Vagina (tissue), 2 donors: ENCODE measurements around the gene PTPRD. TPM values are rescaled to one million over a fixed set of nuclear protein-coding genes. Genes with fewer than 3 reads are reported as not detected.

Source experiments
- DNase-seq, 2 donors: peaks; one replicate each; pipeline ENCODE4 v3.0.0-alpha.2; 2017; ENCODE audit errors: extremely low spot score in 2 of 2
- H3K27ac ChIP-seq: fragments of 200-600 bp; sonication (generic); one replicate; pipeline ENCODE4 v1.5.1; 2019
- H3K27me3 ChIP-seq: fragments of 200-600 bp; sonication (generic); one replicate; pipeline ENCODE4 v1.5.1; 2019
- H3K36me3 ChIP-seq, 2 donors: fragments of 200-600 bp; sonication (generic); one replicate each; pipeline ENCODE4 v1.5.1; 2017 to 2019
- H3K4me1 ChIP-seq: fragments of 200-600 bp; sonication (generic); one replicate; pipeline ENCODE4 v1.5.1; 2019
- H3K4me3 ChIP-seq, 2 donors: fragments of 200-600 bp; sonication (generic); 1 replicate in 1 of 2; 2 replicates in 1 of 2; pipeline ENCODE4 v1.5.1; 2016 to 2019
- H3K9me3 ChIP-seq: fragments of 200-600 bp; sonication (generic); one replicate; pipeline ENCODE4 v1.5.1; 2019
- CTCF ChIP-seq, 3 experiments: fragments of 450-650 bp in 2 of 3; fragments of 200-600 bp in 1 of 3; sonication (generic) in 1 of 3; IDR thresholded peaks; one replicate each; pipeline ENCODE4 v1.5.1; 2017 to 2019; ENCODE audit warnings: antibody characterized with exemption in 3 of 3, mild to moderate bottlenecking in 2 of 3, moderate library complexity in 2 of 3
- POLR2A ChIP-seq, 2 donors: fragments of 450-650 bp; IDR thresholded peaks; one replicate each; pipeline ENCODE4 v1.6.1; 2017; ENCODE audit warnings: antibody characterized with exemption in 2 of 2, mild to moderate bottlenecking in 2 of 2, moderate library complexity in 2 of 2
- POLR2AphosphoS5 ChIP-seq, 2 donors: sonication (generic); formaldehyde crosslinking; IDR thresholded peaks; one replicate each; pipeline ENCODE4 v1.9.0; 2017; ENCODE audit warnings: antibody characterized with exemption in 2 of 2, mild to moderate bottlenecking in 2 of 2, low read depth in 1 of 2; ENCODE audit not compliant: insufficient read depth in 1 of 2
- intact Hi-C: fragments of 100-400 bp; cut with DNase I; formaldehyde crosslinking; loops from one replicate; pipeline ENCODE4 v1.15.1; 2023
- total RNA-seq: library from RNA; depleted of rRNA; stranded (reverse); fragments of >200 nt; gene quantifications from one replicate; pipeline ENCODE4 v1.2.3, GENCODE V29; 2016

The PTPRD gene
- total RNA-seq, 1 donor from 2014 or later: 10.3 TPM

GRCh38 chr9:10562581-10563343, 50.0 kb downstream of the PTPRD start:
- TF ChIP-seq POLR2AphosphoS5 (IDR thresholded peaks at IDR 0.05; ENCODE audit: insufficient read depth in 1 of 2, low read depth in 1 of 2) (no peak), POLR2A (IDR thresholded peaks at IDR 0.05) (no peak), CTCF (IDR thresholded peaks at IDR 0.05) (no peak)
- intact Hi-C loops: no loop called here
- H3K27me3 ChIP-seq: no peaks in the 10 kb centered on the region
- no peak overlapping the region for H3K4me3 ChIP-seq
- no peaks in the 10 kb centered on the region for H3K4me1 ChIP-seq
- no peaks in the 10 kb centered on the region for H3K9me3 ChIP-seq
- H3K36me3 ChIP-seq: no peaks in the 10 kb centered on the region
- no peak for DNase-seq
- no peak overlapping the region for H3K27ac ChIP-seq

GRCh38 chr9:10548348-10548747, 64.5 kb downstream of the PTPRD start:
- intact Hi-C loops: no loop called here
- Histone ChIP-seq H3K4me1 (no peaks in the 10 kb centered on the region), H3K27me3 (no peaks in the 10 kb centered on the region), H3K36me3 (no peaks in the 10 kb centered on the region), H3K27ac (no peak overlapping the region), H3K4me3 (no peak overlapping the region), H3K9me3 (no peaks in the 10 kb centered on the region)
- DNase-seq: no peak
- TF ChIP-seq POLR2AphosphoS5 (IDR thresholded peaks at IDR 0.05; ENCODE audit: insufficient read depth in 1 of 2, low read depth in 1 of 2): no peak
- TF ChIP-seq POLR2A (IDR thresholded peaks at IDR 0.05): no peak
- no peak for TF ChIP-seq CTCF (IDR thresholded peaks at IDR 0.05)

- Histone ChIP-seq H3K4me1 (no peaks in the 10 kb centered on the region), H3K9me3 (no peaks in the 10 kb centered on the region), H3K27me3 (no peaks in the 10 kb centered on the region), H3K27ac (no peak overlapping the region), H3K4me3 (no peak overlapping the region), H3K36me3 (no peaks in the 10 kb centered on the region)
- intact Hi-C loops: no loop called here
- no peak for TF ChIP-seq POLR2AphosphoS5 (IDR thresholded peaks at IDR 0.05; ENCODE audit: insufficient read depth in 1 of 2, low read depth in 1 of 2)
- TF ChIP-seq CTCF (IDR thresholded peaks at IDR 0.05): no peak
- no peak for TF ChIP-seq POLR2A (IDR thresholded peaks at IDR 0.05)
- DNase-seq: no peak
Observed at GRCh38 chr9:10538073-10538472, 74.7 kb downstream of the PTPRD start.

- intact Hi-C loops: no loop called here
- Histone ChIP-seq H3K27ac (no peak overlapping the region), H3K9me3 (no peaks in the 10 kb centered on the region), H3K4me3 (no peak overlapping the region), H3K27me3 (no peaks in the 10 kb centered on the region), H3K36me3 (no peaks in the 10 kb centered on the region), H3K4me1 (no peaks in the 10 kb centered on the region)
- DNase-seq: no peak
- no peak for TF ChIP-seq POLR2AphosphoS5 (IDR thresholded peaks at IDR 0.05; ENCODE audit: insufficient read depth in 1 of 2, low read depth in 1 of 2)
Observed at GRCh38 chr9:10534850-10535249, 78.0 kb downstream of the PTPRD start.

GRCh38 chr9:10525972-10526371, 86.8 kb downstream of the PTPRD start:
- Histone ChIP-seq H3K4me1 (no peaks in the 10 kb centered on the region), H3K27ac (no peak overlapping the region), H3K36me3 (no peaks in the 10 kb centered on the region), H3K27me3 (no peaks in the 10 kb centered on the region), H3K4me3 (no peak overlapping the region), H3K9me3 (no peaks in the 10 kb centered on the region)
- intact Hi-C loops: no loop called here
- no peak for DNase-seq
- TF ChIP-seq CTCF (IDR thresholded peaks at IDR 0.05): no peak
- TF ChIP-seq POLR2A (IDR thresholded peaks at IDR 0.05): no peak
- TF ChIP-seq POLR2AphosphoS5 (IDR thresholded peaks at IDR 0.05; ENCODE audit: insufficient read depth in 1 of 2, low read depth in 1 of 2): no peak
